ENCODE data around the gene ZNF565.
"Not testable (repeated sequence)": the region's sequence is repeated elsewhere in the genome, so short reads cannot be mapped to it uniquely, and the experiment has no call there.

The ZNF565 gene

GRCh38 chr19:36214386-36215275 lies at the start of gene ZNF565, which contains the start of gene ZNF146:
ZNF565 (minus strand) TSS chr19:36214665; CDS start chr19:36201985, 12,680 bp downstream.
ZNF146 (plus strand) TSS chr19:36215106; CDS start chr19:36236441, 21,335 bp downstream.
- peak; percentile 90 for DNase-seq (ENCODE audit: low read depth)

GRCh38 chr19:36259211-36259610 lies 44.7 kb upstream of the ZNF565 start:
- no peak for DNase-seq (ENCODE audit: low read depth)

- no peak for DNase-seq (ENCODE audit: low read depth)
Measured at GRCh38 chr19:36258028-36258875, 43.8 kb upstream of the ZNF565 start.

GRCh38 chr19:36257520-36257876 lies 43.0 kb upstream of the ZNF565 start:
- DNase-seq (ENCODE audit: low read depth) = no peak

DNA sequence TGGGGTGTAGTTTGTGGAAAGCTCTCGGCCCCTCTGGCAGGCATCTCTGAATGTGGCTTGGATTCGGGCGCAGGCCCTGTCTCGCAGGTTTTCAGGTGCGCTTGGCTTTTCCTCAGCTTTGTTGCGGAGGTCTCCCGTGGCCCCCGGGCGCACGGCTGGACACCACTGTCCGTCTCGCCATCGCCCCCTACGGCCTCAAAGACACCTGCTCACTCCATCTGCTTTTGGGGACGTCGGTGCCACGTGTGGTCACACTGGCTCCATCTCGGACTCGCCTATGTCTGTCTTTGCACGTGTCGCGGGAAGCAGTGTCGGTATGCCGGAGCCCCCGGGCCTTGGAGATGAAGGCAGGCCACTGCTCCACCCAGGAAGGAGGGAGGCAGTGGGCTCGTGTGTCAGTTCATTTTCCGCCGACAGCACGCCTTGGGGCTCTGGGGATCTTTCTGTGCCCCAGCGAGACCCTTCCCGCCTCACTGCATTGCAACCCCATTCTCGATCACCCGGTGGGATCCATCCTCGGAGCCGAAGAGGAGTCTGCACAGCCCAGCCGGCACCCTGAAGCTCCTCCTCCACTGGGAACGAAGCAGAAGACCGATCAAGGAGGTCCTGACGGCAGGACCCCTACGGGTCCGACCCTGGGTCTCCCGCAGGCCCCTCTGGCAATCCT lies 42.5 kb upstream of the ZNF565 start:
- DNase-seq (ENCODE audit: low read depth) = no peak

- no peak for DNase-seq (ENCODE audit: low read depth)
Measured at GRCh38 chr19:36256064-36256463, 41.6 kb upstream of the ZNF565 start.

GRCh38 chr19:36255316-36255715 lies 40.9 kb upstream of the ZNF565 start:
- DNase-seq (ENCODE audit: low read depth) = no peak

DNA sequence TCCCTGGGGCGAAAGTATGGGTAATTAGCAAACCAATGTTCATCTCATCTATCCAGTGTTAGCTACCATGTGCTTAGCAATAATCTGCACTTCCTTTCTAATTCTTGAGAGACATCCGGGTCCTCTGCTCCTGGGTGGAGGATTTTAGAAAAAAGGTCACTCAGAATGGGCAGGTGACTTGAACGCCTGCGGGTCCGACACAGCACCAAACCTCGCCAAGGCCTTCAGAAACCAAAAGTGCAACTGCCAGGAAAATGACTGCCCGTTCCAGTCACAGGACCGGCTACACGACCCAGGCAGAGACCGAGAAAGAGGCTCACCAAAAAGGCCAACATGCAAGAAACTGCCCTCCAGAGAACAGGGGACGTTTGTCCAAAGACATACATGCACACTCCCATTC lies 40.4 kb upstream of the ZNF565 start:
- DNase-seq (ENCODE audit: low read depth) = no peak

DNA sequence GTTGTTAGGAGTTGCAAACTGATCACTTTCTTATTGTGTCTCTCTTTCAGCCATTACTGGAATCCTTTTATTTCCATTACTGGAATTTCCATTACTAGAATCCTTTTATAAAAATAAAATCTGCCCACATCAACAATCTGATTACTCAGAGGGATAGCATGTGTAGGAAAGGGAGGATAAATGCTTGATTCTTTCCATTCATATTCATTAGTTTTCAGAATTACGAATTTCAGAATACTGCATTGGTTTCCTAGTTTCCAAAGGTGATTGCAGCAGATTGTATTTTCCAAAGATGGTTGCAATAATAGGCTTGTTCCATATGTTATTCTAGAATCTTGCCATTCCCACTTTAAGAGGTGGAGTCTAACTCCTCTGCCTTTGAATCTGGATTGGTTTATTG lies 37.6 kb upstream of the ZNF565 start:
- no peak for DNase-seq (ENCODE audit: low read depth)

DNA sequence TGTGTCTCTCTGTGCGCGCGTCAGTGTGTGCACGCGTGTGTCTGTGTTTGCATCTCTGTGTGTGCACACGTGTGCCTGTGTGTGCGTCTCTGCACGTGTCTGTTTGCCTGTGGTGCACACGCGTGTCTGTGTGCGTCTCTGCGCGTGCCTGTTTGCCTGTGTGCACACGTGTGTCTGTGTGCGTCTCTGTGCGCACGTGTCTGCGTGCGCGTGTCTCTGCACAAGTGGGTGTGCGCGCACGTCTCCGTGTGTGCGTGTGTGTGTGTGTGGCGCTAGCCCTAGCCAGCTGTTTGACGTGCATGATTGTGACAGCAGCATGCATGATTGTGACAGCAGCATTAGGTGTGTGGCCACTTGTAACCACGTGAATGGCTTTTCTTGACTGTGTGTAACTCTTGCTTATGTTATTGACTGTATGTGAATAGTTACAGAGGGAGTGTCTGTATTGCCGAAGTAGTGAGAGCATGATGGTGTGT lies 31.6 kb upstream of the ZNF565 start:
- DNase-seq (ENCODE audit: low read depth) = no peak

GRCh38 chr19:36245210-36246005 lies 30.9 kb upstream of the ZNF565 start:
- no peak for DNase-seq (ENCODE audit: low read depth)

DNA sequence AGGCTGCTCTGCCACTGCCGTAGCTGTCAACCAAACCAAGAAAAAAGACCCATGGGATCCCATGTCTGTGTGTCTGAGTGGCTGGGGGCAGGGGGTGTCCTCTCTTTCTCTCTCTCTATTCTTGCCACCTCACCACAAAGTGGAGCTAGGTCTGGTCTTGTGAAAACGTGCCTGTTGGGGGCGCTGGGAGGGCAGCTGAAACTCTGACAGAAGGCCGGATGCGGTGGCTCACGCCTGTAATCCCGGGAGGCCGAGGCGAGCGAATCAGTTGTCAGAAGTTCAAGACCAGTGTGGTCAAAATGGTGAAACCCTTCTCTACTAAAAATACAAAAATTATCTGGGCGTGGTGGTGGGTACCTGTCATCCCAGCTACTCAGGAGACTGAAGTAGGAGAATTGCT lies 29.6 kb upstream of the ZNF565 start:
- no peak for DNase-seq (ENCODE audit: low read depth)

DNA sequence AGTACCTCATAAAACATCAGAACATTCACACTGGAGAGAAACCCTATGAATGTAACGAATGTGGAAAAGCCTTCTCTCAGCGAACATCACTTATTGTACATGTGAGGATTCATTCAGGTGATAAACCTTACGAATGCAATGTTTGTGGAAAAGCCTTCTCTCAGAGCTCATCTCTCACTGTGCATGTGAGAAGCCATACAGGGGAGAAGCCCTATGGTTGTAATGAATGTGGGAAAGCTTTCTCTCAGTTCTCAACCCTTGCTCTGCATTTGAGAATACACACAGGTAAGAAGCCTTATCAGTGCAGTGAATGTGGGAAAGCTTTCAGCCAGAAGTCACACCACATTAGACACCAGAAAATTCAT lies 22.5 kb upstream of the ZNF565 start:
- DNase-seq (ENCODE audit: low read depth) = no peak

DNA sequence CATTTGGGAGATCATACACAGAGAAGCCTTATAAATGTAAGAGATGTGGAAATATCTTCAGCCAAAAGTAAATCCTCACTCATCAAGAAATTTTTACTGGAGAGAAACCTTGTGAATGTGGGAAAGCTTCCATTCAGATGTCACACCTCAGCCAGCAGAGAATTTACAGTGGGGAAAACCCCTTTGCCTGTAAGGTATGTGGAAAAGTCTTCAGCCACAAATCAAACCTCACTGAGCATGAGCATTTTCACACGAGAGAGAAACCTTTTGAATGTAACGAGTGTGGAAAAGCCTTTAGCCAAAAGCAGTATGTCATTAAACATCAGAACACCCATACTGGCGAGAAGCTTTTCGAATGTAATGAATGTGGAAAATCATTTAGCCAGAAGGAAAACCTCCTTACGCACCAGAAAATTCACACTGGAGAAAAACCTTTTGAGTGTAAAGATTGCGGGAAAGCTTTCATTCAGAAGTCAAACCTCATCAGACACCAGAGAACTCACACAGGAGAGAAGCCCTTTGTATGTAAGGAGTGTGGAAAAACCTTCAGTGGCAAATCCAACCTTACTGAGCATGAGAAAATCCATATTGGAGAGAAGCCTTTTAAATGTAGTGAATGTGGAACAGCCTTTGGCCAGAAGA lies 22.0 kb upstream of the ZNF565 start:
- no peak for DNase-seq (ENCODE audit: low read depth)

DNA sequence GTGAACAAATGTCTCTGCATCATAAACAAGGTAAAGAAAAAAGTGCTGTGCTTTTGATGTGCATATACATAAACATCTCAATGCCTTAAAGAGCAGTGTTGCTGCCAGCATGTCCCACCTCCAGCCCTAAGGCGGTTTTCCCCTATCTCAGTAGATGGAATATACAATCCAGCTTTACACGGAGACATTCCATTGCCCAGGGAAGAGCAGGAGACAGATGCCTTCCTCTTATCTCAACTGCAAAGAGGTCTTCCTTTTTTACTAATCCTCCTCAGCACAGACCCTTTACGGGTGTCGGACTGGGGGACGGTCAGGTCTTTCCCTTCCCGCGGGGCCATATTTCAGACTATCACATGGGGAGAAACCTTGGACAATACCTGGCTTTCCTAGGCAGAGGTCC lies 19.2 kb upstream of the ZNF565 start:
- DNase-seq (ENCODE audit: low read depth) = not testable (repeated sequence)

DNA sequence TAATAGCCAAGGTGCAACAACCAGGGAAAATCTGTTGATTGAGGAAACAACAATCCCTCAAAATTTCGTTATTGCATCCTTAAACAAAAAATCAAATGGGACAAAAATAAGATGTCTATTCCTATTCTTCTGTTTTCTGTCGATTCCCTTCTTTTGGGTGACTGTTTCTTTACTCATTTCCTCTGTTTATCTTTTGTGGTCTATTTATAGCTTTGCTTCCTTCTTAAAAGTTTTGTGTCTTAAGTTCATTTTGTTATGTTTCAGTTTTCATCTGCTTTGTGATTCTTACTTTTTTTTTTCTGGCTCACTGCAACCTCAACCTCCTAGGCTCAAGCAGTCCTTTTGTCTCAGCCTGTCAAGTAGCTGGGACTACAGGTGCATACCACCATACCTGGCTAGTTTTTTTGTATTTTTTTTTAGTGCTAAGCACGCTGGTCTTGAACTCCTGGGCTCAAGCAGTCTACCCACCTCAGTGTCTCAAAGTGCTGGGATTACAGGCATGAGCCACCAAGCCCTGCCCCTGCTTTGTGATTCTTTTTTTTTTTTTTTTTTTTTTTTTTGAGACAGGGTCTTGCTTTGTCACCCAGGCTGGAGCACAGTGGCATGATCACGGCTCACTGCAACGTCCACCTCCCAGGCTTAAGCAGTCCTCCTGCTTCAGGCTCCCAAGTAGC lies 10.9 kb upstream of the ZNF565 start:
- no peak for DNase-seq (ENCODE audit: low read depth)

DNA sequence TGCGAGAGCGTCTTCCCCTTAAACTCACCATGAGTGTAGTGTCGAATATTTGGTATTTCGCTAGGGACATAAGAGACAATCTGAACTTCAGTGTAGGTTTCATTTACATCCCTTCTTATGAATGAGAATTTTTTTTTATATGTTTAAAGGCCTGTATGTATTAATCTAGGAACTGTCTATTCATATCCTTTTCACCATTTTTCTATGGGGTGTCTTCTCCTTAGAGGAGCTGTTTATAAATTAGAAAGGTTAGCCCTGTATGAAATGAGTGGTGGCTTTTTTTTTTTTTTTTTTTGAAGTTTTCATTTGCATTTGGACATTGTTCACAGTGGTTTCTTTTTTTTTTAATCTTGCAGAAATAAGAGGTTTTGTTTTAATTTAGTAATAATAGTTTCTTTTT lies 8.0 kb upstream of the ZNF565 start:
- DNase-seq (ENCODE audit: low read depth) = no peak

DNA sequence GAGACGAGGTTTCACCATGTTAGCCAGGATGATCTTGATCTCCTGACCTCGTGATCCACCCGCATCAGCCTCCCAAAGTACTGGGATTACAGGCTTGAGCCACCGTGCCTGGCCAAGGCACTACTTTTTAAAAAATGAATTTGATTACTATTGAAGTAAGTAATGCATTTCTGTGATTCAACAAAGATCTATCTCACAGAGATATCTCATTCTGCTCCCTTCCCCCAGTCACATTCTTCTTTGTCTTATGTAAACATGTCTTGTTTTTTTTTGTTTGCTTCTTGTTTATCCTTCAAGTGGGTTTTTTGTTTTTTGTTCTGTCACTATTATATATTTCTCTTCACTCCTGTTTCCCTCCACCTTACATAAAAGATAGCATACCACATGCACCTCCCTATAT lies 7.0 kb upstream of the ZNF565 start:
- no peak for DNase-seq (ENCODE audit: low read depth)

GRCh38 chr19:36215276-36216123 lies 1.0 kb upstream of the ZNF565 start:
- DNase-seq (ENCODE audit: low read depth) = no peak

DNA sequence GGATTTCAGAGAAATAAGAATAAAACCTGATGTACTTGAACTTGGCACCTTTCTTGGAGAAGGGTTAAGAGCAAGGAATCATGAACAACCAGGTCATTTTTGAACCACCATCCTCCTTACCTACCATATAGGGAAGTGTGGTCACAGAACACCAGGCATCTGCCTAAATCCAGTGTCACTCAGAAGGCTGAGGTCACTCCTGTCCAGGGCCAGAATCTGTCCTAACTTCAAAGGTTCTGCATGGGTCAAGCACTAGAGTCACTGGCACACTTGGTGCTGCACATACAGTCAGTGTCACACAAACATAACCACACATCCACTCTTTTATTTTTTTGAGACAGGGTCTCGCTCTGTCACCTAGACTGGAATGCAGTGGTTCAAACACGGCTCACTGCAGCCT lies 1.6 kb downstream of the ZNF565 start:
- DNase-seq (ENCODE audit: low read depth) = no peak

All from activated T-helper 1 cell treated with Interleukin-2 at 50 U/mL for 16 hours (primary cell).